HG02571 (cell line): ENCODE data around the gene NEU4.
"Not testable (repeated sequence)": the region's sequence is repeated elsewhere in the genome, so short reads cannot be mapped to it uniquely, and the experiment has no call there.

ENCODE experiments used
- ATAC-seq: cut with Tn5 transposase; IDR thresholded peaks from one replicate; pipeline ENCODE4 v1.9.1; 2021; ENCODE audit warnings: mild to moderate bottlenecking, moderate library complexity; ENCODE audit not compliant: unreplicated experiment

The NEU4 gene

GRCh38 chr2:241774419-241775222 is 34.4 kb upstream of the NEU4 start:
- no peak for ATAC-seq

DNA sequence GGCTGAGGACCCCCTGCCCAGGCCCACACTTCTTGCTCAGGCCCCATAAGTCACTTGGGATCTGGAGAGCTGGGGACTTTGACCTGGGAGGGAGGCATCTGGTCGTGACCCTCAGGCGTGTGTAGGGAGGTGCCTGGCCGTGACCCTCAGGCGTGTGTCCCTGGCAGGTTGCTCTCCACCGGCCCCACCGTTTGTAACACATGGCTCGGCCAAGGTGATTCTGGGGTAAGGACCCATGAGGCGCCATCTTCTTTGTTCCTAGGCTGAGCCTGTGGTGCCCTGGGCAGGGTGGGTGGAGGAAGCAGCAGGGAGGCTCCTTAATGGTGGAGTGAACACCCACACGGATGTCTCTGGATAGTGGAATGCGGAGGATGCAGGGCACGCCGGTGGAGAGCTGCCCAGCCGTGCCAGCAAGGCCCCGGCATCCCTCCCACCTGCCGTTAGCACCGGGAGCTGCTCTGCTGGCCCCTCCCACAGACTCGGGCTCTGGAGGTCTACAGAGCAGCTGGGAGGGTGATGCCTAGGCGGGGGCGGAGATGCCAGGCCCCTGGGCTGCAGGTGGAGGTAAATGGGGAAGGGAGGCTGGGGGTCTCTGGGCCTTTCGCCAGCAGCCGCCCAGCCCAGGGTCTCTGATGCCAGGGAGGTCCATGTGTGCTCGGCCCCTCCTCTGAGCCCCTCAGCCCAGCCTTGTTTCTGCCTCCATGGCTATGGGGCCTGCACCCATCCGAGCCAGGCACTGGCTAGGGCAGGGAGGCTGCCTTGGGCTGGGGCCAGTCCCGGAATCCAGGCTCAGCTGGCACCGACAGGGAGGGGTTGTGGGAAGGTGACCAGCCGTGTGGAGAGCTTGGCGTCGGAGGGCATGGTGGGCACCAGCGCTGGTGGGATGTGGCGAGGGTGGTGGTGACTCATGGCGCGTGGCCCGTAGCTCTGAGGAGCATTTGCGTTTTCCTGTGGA is 33.5 kb upstream of the NEU4 start:
- ATAC-seq = no peak

DNA sequence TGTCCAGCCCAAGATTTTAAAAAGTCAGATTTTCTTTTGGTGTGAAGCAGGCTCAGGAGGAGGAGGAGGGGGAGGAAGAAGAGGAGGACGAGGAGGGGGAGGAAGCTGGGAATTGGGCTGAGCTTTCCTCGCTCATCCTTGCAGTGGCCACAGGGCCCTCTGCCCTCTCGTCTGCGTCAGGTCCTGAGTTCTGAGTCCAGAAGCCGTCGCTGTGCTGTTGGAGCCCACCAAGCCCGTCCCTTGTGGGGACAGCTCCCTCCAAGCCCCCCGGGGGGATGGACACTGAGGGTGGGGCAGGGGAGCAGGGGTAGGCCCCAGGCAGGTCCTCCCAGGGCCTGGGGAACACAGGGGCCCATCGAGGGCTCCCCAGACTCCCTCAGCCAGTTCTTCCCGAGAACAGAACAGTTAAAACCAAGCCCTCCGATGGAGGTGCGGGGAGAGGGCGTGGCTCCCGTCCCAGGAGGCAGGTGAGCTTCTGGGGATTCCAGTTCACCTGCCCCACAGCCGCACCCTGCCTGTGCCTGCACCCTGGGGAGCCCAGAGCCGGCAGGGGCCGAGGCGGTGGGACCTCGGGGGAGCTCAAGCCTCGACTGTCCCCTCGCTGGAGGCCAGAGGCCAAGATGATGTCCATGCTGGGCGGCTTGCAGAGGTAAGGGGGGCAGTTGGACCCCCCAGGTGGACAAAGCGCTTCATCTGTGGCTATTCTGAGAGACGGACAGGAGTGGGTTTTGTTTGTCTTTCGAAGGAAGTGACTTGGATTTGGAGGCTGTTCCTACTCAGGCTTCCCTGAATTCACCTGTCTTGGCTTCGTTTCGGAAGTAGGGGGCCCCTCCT is 32.4 kb upstream of the NEU4 start, which contains the start of gene GAL3ST2:
GAL3ST2 (plus strand) TSS at position 487 of the 834 bp plus-strand sequence; CDS start at position 621, 134 bp downstream.
- ATAC-seq = no peak

DNA sequence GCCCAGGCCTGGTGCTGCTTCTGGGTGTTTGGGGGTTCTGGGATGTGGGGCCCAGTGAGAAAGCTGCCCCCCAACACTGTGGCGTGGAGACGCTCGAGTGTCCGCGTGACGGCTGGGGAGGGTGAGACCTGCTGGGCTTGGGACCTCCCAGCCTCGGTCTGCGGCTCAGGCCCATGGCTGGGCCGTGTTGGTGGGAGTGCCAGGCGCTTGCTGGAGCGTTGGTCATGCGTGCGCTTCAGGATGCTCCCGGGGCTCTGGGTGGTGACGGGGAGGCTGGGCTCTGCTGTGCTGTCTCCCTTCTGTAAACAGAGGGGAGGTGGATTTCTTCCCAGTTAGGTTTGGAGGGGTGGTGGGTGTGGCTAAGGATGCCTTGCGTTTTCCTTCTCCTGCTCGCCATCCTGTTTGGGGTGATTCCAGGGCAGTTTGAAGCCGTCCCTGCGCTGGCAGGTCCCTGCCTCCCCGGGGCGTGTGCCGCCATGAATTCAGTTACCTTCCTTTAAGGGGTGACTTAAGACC is 31.8 kb upstream of the NEU4 start:
- ATAC-seq = no peak

GRCh38 chr2:241777686-241778627 is 31.0 kb upstream of the NEU4 start:
- ATAC-seq = no peak

DNA sequence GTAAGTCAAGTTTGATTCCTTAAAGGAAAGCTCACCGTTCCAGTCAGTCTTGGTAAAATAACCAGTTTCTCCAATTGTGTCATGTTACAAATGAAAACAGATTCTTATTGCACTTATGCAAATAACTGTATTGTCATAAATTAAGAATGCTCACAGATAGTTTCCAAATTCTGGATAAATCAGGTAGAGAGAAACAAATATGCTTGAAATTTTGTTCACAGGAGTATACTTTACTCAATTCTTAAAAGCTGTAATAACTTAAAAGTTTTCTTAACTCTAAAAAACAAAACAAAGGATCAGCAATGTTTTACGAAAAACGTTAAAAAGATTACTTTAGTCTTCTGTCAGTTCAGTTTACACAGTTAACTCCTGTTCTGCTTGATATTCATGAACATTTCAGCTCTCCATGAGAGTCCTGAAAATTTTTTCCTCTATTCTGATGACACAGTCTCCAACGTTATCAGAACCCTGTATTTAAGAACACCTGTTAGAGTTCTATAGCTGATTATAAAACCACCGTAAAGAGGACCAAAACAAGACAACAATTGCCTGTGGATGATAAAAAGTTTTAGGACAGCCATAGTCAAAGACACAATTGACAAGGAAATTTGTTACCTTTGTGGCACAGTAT is 27.9 kb upstream of the NEU4 start:
- ATAC-seq = no peak

DNA sequence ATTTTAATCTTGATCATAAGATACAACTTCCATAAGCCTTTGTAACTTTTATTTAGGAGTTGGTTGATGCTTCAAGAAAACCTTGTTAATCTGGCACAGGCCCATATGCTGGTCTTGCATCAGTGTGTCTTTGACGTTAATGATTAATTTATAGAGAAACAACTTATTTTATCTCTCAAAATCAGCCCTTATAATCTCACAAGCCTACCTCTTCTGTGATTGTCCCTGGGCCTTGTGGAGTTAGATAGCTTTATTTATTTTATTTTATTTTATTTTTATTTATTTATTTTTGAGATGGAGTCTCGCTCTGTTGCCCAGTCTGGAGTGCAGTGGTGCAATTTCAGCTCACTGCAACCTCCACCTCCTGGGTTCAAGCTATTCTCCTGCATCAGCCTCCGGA is 26.9 kb upstream of the NEU4 start:
- not testable (repeated sequence) for ATAC-seq

GRCh38 chr2:241788135-241788534 is 20.9 kb upstream of the NEU4 start:
- no peak for ATAC-seq

GRCh38 chr2:241788572-241788971 is 20.4 kb upstream of the NEU4 start:
- no peak for ATAC-seq

GRCh38 chr2:241791385-241791784 is 17.6 kb upstream of the NEU4 start:
- not testable (repeated sequence) for ATAC-seq

DNA sequence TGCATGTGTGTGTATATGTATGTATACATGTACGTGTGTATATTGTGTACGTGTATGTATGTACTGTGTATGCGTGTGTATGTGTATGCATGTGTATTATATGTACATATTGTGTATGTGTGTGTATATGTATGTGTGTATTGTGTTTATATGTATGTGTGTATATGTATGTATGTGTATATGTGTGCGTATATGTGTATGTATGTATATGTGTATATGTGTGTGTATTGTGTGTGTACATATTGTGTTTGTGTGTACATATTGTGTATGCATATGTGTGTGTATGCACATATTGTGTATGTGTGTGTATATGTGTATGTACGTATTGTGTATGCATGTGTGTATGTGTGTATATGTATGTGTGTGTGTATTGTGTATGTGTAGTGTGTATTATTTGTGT is 15.6 kb upstream of the NEU4 start:
- no peak for ATAC-seq

DNA sequence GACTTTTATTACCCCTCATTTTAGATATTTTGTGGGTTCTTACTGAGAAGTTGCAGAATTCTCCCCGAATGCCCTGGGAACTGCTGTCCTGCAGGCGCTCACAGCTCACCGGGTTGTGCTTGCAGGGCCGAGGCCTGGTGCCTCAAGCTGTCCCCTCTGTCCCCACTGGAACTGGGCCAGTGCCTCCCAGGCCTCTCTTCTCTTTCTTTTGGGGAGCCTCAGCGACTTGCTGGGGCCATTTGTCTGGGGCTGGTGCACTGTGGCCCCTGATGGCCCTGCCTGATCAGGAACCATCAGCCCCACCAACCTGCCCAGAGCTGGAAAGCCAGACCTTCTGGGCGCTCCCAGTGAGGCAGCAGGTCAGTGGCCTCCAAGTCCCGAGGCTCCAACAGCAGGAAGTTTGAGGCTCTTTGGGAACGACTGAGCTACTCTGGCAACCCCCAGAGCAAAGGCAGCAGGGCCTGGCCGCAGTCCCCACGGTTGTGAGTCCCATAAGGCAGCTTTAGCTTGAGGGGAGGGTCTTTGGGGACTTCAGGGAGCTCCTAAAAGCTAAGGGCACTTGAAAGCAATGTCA is 14.7 kb upstream of the NEU4 start:
- no peak for ATAC-seq

GRCh38 chr2:241795021-241795999 is 13.7 kb upstream of the NEU4 start:
- ATAC-seq = no peak

GRCh38 chr2:241796209-241796608 is 12.8 kb upstream of the NEU4 start:
- no peak for ATAC-seq

GRCh38 chr2:241796610-241797138 is 12.3 kb upstream of the NEU4 start:
- no peak for ATAC-seq

DNA sequence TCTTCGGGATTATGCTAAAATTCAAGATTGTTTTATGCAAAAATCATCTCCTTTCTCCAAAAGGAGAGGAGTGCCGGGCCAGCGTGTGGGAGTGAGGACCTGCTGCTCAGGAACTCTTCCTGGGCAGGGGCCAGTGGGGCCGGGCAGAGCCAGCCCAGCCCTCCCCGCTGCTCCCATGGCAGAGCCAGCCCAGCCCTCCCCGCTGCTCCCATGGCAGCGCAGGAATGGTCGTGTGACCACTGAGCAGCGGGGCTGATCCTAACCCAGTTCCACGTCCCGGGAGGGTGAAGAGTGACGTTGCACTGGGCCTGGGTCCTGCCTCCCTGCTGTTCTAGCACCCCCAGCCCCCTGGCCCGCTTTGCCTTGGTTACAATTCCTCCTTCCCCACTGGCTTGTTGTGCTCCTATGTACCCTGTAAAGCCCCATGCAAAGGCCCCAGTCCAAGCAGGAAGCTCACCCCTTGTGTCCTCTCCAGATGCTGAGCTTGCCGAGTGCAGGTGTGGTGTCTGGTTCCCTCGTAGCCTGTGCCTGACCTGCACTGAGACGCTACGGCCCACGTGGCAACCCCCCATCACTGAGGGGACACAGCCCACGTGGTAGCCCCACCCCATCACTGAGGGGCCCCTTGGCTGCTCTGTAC is 11.4 kb upstream of the NEU4 start:
- no peak for ATAC-seq
